NCI-H2029 treated with DMSO at 0.1 percent for 48 hours (cell line): Measurements from ENCODE around the gene CD84.
A peak's percentile ranks its signal among the peaks of the same experiment; 100 is the strongest.
"Not testable (repeated sequence)": the region's sequence is repeated elsewhere in the genome, so short reads cannot be mapped to it uniquely, and the experiment has no call there.

ENCODE experiments used
- DNase-seq: peaks from one replicate; lab custom pipeline; 2025; lab: John Stamatoyannopoulos, UW

The CD84 gene

GRCh38 chr1:160608941-160609340 lies 29.6 kb upstream of the CD84 start:
- DNase-seq, result no peak

DNA sequence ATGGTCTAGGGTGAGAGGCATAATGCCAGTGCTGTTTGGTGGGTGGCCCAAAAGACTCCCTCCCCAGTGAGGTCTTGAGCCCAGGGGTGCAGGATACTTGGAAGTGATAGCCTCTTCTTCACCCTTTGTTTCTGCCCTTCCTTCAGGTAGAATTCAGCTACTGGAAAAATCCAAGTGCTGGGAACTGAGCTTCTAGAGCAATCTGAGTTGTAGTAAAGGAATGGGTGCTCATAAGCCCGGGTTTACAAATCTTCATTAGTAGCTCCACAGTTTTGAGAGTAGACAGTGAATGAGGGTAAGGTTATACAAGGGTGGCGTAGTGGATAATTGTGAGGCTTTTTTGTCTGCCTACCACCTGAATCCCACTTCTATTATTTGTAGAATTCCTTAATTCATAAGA lies 29.2 kb upstream of the CD84 start:
- DNase-seq, result no peak

GRCh38 chr1:160608057-160608456 lies 28.8 kb upstream of the CD84 start:
- DNase-seq, result no peak

- no peak for DNase-seq
Measured at GRCh38 chr1:160607672-160608032, 28.4 kb upstream of the CD84 start.

DNA sequence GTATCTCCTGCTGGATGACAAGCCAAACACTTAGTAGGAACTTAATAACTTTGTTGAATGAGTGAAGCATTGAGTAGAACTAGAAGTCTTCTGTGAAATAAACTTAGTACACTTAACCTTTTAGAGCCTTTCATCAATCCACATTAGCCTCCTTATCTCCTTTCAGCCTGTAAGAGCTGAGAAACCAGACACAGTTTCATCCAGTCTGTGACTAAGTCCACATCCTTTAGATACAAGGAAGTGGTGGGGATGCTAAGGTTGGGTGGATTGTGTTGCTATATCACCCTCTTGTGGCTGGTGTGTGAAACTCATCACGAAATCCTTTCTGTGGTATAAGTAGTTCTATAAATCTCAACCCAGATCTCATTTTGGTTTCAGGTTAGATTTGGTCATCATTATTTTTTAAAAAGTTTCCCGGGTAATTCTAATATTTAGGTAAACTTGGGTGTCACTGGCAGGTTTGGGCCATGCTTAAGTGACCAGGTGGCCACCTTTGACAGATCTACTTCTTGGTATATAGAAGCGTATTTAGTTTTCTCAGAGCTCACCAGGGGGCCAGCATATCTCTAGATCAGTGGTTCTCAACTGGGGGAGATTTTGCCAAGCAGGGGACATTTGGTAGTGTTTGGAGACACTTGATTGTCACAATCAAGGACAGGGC lies 27.8 kb upstream of the CD84 start:
- DNase-seq, result peak; percentile 38

- no peak for DNase-seq
Measured at GRCh38 chr1:160606611-160607010, 27.3 kb upstream of the CD84 start.

DNA sequence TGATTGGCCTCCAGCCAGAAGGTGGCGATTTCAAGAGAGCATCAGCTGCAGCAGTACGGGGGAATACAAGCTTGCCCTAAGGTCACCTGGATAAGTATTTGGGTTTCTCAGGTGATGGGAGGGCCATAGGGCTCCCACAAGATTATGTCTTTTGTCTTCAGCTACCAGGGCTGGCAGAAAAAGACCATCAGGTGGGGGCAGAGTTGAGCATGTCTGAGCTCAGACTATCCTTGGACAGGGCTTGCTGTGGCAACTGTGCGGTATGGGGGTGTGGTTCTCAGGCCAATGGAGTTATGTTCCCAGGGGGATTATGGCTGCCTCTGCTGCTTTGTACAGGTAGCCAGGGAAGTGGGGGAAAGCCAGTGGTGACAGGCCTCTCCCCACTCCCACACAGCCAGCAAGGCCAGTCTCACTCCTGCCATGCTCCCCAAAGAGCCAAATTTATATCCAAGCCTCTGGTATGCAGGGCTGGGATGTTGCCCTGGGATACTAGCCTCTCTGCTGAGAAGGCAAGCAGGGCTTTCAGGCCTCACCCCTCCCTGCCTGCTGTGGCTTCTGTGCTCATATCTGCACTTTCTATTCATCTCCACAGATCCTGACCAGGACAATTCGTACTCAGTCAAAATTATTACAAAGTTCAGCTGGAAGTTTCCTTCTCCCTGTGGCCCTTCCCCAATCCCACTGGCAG lies 26.6 kb upstream of the CD84 start:
- DNase-seq, result no peak

GRCh38 chr1:160605205-160605604 lies 25.9 kb upstream of the CD84 start:
- no peak for DNase-seq

- no peak for DNase-seq
Measured at GRCh38 chr1:160597705-160598104, 18.4 kb upstream of the CD84 start.

GRCh38 chr1:160597051-160597450 lies 17.8 kb upstream of the CD84 start:
- no peak for DNase-seq

GRCh38 chr1:160590488-160590887 lies 11.2 kb upstream of the CD84 start:
- DNase-seq, result no peak

DNA sequence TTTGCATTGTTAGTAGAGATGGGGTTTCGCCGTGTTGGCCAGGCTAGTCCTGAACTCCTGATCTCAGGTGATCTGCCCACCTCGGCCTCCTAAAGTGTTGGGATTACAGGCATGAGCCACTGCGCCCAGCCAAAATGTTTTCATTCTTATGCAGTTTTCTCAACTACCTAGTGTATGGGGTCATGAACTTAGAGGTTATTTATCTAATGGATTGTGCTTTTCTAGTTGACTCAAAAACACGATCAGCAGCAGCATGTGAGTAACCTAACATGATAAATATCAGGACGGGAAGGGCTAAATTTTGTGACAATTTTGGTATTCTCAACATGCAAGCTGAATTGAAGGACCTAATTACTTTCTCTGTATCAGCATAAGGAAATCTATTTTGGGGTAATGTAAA lies 9.2 kb upstream of the CD84 start:
- DNase-seq, result no peak

- no peak for DNase-seq
Measured at GRCh38 chr1:160584784-160585183, 5.5 kb upstream of the CD84 start.

DNA sequence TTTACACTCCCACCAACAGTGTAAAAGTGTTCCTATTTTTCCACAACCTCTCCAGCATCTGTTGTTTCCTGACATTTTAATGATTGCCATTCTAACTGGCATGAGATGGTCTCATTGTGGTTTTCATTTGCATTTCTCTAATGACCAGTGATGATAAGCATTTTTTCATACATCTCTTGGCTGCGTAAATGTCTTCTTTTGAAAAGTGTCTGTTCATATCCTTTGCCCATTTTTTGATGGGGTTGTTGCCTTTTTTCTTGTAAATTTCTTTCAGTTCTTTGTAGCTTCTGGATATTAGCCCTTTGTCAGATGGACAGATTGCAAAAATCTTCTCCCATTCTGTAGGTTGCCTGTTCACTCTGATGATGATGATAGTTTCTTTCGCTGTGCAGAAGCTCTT lies 3.7 kb upstream of the CD84 start:
- DNase-seq, result not testable (repeated sequence)

DNA sequence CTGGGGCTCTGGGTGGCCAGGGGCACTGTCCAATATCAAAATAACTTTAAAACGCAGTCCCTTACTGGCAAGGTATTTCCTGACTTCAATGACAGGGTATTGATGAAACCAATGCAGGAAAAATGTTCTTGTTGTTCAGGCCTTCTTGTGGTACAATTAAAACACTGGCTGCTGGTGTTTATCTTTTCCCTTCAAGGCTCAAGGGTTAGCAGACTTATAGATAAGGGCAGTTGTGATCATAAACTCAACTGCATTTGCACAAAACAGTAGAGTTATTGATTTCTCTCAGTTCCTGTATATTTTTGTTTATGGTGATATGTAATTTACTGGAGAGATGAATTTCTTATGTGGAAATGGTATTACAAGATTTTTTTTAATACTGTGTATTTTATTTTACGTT lies 2.7 kb upstream of the CD84 start:
- DNase-seq, result no peak

- no peak for DNase-seq
Measured at GRCh38 chr1:160580221-160580812, 1.0 kb upstream of the CD84 start.

DNA sequence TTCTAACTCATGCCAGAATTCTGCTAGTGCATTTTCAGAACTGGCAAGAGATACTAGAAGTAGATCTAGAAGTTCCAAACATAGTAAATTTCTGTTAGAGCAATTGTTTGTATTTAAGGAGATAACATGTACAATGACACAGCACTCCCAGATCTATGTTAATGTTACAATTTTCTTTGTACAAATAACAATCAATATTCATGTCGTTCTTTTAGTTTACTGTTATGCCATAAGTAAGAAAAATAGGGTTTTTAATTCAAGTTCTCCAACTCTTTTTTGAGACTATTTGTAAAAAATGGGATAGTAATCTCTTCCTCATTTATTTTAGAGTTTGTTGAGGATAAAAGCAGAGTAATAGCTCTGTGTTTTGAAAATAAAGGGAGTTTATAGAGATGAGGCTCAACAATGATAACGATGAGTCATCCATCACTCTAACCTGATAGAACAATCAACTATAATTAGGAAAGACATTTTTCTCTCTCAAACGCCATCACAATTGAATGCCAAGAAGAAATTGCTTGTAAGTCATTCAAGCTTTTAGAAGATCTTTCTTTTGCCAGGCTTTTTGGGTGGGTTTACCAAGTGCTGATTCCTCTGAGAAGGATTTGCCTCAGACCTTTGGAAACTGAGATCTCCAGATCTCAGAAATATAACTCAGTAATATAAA lies 638 bp downstream of the CD84 start:
- DNase-seq, result no peak

DNA sequence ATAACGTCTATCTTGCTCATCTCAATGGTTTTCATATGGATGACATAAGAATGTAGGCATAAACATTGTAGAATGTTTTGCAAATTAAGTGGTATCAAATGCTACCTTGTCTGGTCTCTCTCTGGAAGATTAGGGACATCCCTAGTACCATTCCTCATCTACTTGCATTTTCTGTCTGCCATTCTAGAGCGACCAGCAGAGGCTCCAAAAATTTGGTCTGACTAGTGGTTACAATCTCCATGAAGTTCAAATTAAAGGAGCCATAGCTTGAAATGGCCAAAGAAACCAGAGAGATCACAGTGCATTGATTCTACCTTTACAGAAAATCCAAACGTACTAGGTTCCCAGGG lies 1.1 kb downstream of the CD84 start:
- no peak for DNase-seq

GRCh38 chr1:160577671-160578070 lies 1.6 kb downstream of the CD84 start:
- DNase-seq, result no peak

GRCh38 chr1:160576884-160577283 lies 2.4 kb downstream of the CD84 start:
- DNase-seq, result no peak

- no peak for DNase-seq
Measured at GRCh38 chr1:160576390-160576789, 2.9 kb downstream of the CD84 start.

GRCh38 chr1:160575112-160575664 lies 4.1 kb downstream of the CD84 start:
- no peak for DNase-seq

GRCh38 chr1:160570840-160571239 lies 8.5 kb downstream of the CD84 start:
- no peak for DNase-seq
